H9 (cell line): ENCODE measurements around the gene H2BK1. TPM values are rescaled to one million over a fixed set of nuclear protein-coding genes. Genes with fewer than 3 reads are reported as not detected.

Experiments used
- DNase-seq: peaks from one replicate; pipeline ENCODE4 v3.0.0-alpha.2; 2017
- H2AFZ ChIP-seq: one replicate; pipeline ENCODE4 v1.6.1; 2013; ENCODE audit warnings: mild to moderate bottlenecking, low read length, control low read depth, moderate library complexity
- H2AK5ac ChIP-seq: 2 replicates; pipeline ENCODE4 v1.6.1; 2013; ENCODE audit warnings: low read length, control low read depth, mixed read lengths; ENCODE audit not compliant: insufficient read length
- H2BK120ac ChIP-seq: one replicate; pipeline ENCODE4 v1.6.1; 2013; ENCODE audit warnings: low read depth, mild to moderate bottlenecking, low read length, control low read depth, inconsistent platforms; ENCODE audit not compliant: poor library complexity, severe bottlenecking
- H2BK12ac ChIP-seq: 2 replicates; pipeline ENCODE4 v1.6.1; 2013; ENCODE audit warnings: low read length, control low read depth, mixed read lengths, low read depth; ENCODE audit not compliant: insufficient read length
- H2BK15ac ChIP-seq: 2 replicates; pipeline ENCODE4 v1.6.1; 2013; ENCODE audit warnings: low read depth, low read length, control low read depth
- H2BK20ac ChIP-seq: one replicate; pipeline ENCODE4 v1.6.1; 2013; ENCODE audit warnings: low read depth, mild to moderate bottlenecking, low read length, control low read depth, inconsistent platforms; ENCODE audit not compliant: poor library complexity, severe bottlenecking
- H2BK5ac ChIP-seq: 2 replicates; pipeline ENCODE4 v1.6.1; 2013; ENCODE audit warnings: low read length, control low read depth, mixed read lengths; ENCODE audit not compliant: insufficient read length
- H3K14ac ChIP-seq: 2 replicates; pipeline ENCODE4 v1.6.1; 2013; ENCODE audit warnings: low read length, control low read depth; ENCODE audit not compliant: insufficient read depth
- H3K18ac ChIP-seq: 2 replicates; pipeline ENCODE4 v1.6.1; 2013; ENCODE audit warnings: low read depth, mild to moderate bottlenecking, mixed read lengths, low read length, control low read depth; ENCODE audit not compliant: insufficient read length
- H3K23ac ChIP-seq: 2 replicates; pipeline ENCODE4 v1.6.1; 2013; ENCODE audit warnings: low read length, control low read depth, mixed read lengths, low read depth; ENCODE audit not compliant: insufficient read length
- H3K23me2 ChIP-seq: 2 replicates; pipeline ENCODE4 v1.6.1; 2013; ENCODE audit warnings: low read depth, mild to moderate bottlenecking, mixed read lengths, low read length, control low read depth; ENCODE audit not compliant: insufficient read length, poor library complexity, severe bottlenecking
- H3K27ac ChIP-seq: 2 replicates; pipeline ENCODE4 v1.5.1; 2013; ENCODE audit warnings: low read length, control low read depth, mixed read lengths, low read depth; ENCODE audit not compliant: insufficient read length
- H3K27me3 ChIP-seq: 2 replicates; pipeline ENCODE4 v1.6.1; 2013; ENCODE audit warnings: low read length, control low read depth, inconsistent platforms; ENCODE audit not compliant: insufficient read depth
- H3K4ac ChIP-seq: 2 replicates; pipeline ENCODE4 v1.6.1; 2013; ENCODE audit warnings: low read depth, mild to moderate bottlenecking, control low read depth, inconsistent platforms, low read length, moderate library complexity
- H3K4me1 ChIP-seq: 2 replicates; pipeline ENCODE4 v1.6.1; 2013; ENCODE audit warnings: low read length, control low read depth, inconsistent platforms; ENCODE audit not compliant: insufficient read depth
- H3K4me2 ChIP-seq: 2 replicates; pipeline ENCODE4 v1.6.1; 2013; ENCODE audit warnings: low read length, control low read depth, mixed read lengths; ENCODE audit not compliant: insufficient read length, insufficient read depth
- H3K56ac ChIP-seq: 2 replicates; pipeline ENCODE4 v1.6.1; 2013; ENCODE audit warnings: low read depth, mild to moderate bottlenecking, mixed read lengths, low read length, control low read depth; ENCODE audit not compliant: insufficient read length
- H3K79me1 ChIP-seq: 2 replicates; pipeline ENCODE4 v1.6.1; 2013; ENCODE audit warnings: low read depth, mild to moderate bottlenecking, moderate library complexity, low read length, control low read depth, inconsistent platforms; ENCODE audit not compliant: insufficient read depth, poor library complexity, severe bottlenecking
- H3K79me2 ChIP-seq: 2 replicates; pipeline ENCODE4 v1.6.1; 2013; ENCODE audit warnings: low read length, control low read depth, inconsistent platforms; ENCODE audit not compliant: insufficient read depth
- H3K9ac ChIP-seq: 2 replicates; pipeline ENCODE4 v1.6.1; 2013; ENCODE audit warnings: low read length, control low read depth, mixed read lengths; ENCODE audit not compliant: insufficient read length; ENCODE audit errors: extremely low read depth
- H3K9me3 ChIP-seq: one replicate; pipeline ENCODE4 v1.6.1; 2013; ENCODE audit warnings: low read depth, low read length, inconsistent platforms; ENCODE audit not compliant: control insufficient read depth
- H3T11ph ChIP-seq: one replicate; pipeline ENCODE4 v1.6.1; 2013; ENCODE audit warnings: mild to moderate bottlenecking, low read length, control low read depth, inconsistent platforms
- H4K20me1 ChIP-seq: one replicate; pipeline ENCODE4 v1.6.1; 2013; ENCODE audit not compliant: control insufficient read depth, insufficient read length, insufficient read depth
- H4K5ac ChIP-seq: 2 replicates; pipeline ENCODE4 v1.6.1; 2013; ENCODE audit warnings: low read depth, mild to moderate bottlenecking, mixed read lengths, low read length, control low read depth; ENCODE audit not compliant: insufficient read length
- H4K8ac ChIP-seq: replicated peaks from 2 replicates; pipeline ENCODE4 v1.6.1; 2013; ENCODE audit warnings: low read length, control low read depth, mixed read lengths, low read depth; ENCODE audit not compliant: insufficient read length
- H4K91ac ChIP-seq: 2 replicates; pipeline ENCODE4 v1.6.1; 2013; ENCODE audit warnings: low read depth, mild to moderate bottlenecking, moderate library complexity, mixed read lengths, low read length, control low read depth; ENCODE audit not compliant: insufficient read length
- H3K27ac Mint-ChIP-seq, 3 experiments: 2 replicates in 2 of 3; 3 replicates in 1 of 3; pipeline ENCODE4 v1.8.0; 2020 to 2021; ENCODE audit warnings: mixed read lengths in 3 of 3, mild to moderate bottlenecking in 1 of 3, moderate library complexity in 1 of 3
- H3K27me3 Mint-ChIP-seq: 2 replicates; pipeline ENCODE4 v1.8.0; 2021; ENCODE audit warnings: low read depth, mild to moderate bottlenecking, moderate library complexity, mixed read lengths
- H3K36me3 Mint-ChIP-seq, 3 experiments: 2 replicates in 2 of 3; 3 replicates in 1 of 3; pipeline ENCODE4 v1.8.0; 2020 to 2021; ENCODE audit warnings: low read depth in 3 of 3, mixed read lengths in 3 of 3; ENCODE audit not compliant: insufficient read depth in 1 of 3
- H3K4me1 Mint-ChIP-seq, 2 experiments: 2 replicates each; pipeline ENCODE4 v1.8.0; 2020; ENCODE audit warnings: mixed read lengths in 2 of 2
- H3K4me3 Mint-ChIP-seq, 2 experiments: 2 replicates in 1 of 2; 3 replicates in 1 of 2; pipeline ENCODE4 v1.8.0; 2020 to 2021; ENCODE audit warnings: mild to moderate bottlenecking in 2 of 2, mixed read lengths in 2 of 2, moderate library complexity in 1 of 2
- H3K9me3 Mint-ChIP-seq, 2 experiments: 2 replicates in 1 of 2; 3 replicates in 1 of 2; pipeline ENCODE4 v1.8.0; 2020; ENCODE audit warnings: mild to moderate bottlenecking in 2 of 2, mixed read lengths in 2 of 2, moderate library complexity in 1 of 2
- WGBS: extraction: QIAGEN DNeasy Blood & Tissue Kit; methylation state at CpG from one replicate; pipeline ENCODE4 v1.1.7; 2013; ENCODE audit warnings: missing lambda C conversion rate, low lambda C conversion rate, mixed read lengths; ENCODE audit not compliant: insufficient read length; ENCODE audit errors: extremely low coverage; 5-methylcytosine and 5-hydroxymethylcytosine counted together
- total RNA-seq: library from RNA; stranded (reverse); gene quantifications from 2 replicates; pipeline ENCODE4 v1.2.1, GENCODE V29; 2021
- TF ChIP-seq, protein P1 (sequence below): fragments of 200-600 bp; sonication (generic); conservative IDR thresholded peaks from 3 replicates; pipeline ENCODE4 v1.8.0; 2021; ENCODE audit warnings: antibody characterized with exemption, mild to moderate bottlenecking

Gene H2BK1
- total RNA-seq, 1 experiment from 2014 or later, result not detected

DNA sequence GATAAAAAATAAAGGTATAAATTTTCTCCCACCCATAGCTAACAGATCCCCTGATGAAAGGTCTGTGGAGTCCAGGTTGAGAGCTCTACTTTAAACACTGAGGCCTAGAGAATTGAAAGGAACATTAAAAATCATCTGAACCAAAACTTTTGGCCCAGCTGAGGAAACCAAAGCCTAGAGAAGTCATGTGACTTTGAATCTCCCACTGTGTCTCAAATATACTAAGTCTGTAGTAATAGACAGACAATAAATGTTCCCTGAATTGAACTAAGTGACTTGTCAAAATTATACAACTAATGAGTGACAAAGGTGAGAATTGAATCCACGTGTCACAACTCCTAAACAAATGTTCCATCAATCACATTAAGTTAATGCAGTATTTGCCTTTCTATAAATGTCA lies 48.5 kb downstream of the H2BK1 start:
- no peak overlapping the region for H2AFZ ChIP-seq
- no peak overlapping the region for H2BK20ac ChIP-seq
- H3K9me3 ChIP-seq, result no peaks in the 10 kb centered on the region
- no peak overlapping the region for H3K9ac ChIP-seq
- no peak overlapping the region for H2BK12ac ChIP-seq
- no peaks in the 10 kb centered on the region for H3K23me2 ChIP-seq
- no peak overlapping the region for H3K18ac ChIP-seq
- H4K5ac ChIP-seq, result no peak overlapping the region
- TF ChIP-seq, protein P1, sequence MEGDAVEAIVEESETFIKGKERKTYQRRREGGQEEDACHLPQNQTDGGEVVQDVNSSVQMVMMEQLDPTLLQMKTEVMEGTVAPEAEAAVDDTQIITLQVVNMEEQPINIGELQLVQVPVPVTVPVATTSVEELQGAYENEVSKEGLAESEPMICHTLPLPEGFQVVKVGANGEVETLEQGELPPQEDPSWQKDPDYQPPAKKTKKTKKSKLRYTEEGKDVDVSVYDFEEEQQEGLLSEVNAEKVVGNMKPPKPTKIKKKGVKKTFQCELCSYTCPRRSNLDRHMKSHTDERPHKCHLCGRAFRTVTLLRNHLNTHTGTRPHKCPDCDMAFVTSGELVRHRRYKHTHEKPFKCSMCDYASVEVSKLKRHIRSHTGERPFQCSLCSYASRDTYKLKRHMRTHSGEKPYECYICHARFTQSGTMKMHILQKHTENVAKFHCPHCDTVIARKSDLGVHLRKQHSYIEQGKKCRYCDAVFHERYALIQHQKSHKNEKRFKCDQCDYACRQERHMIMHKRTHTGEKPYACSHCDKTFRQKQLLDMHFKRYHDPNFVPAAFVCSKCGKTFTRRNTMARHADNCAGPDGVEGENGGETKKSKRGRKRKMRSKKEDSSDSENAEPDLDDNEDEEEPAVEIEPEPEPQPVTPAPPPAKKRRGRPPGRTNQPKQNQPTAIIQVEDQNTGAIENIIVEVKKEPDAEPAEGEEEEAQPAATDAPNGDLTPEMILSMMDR, result no peak
- H3K27ac Mint-ChIP-seq, result no peak overlapping the region
- no peak overlapping the region for H2AK5ac ChIP-seq
- H3K9me3 Mint-ChIP-seq, result no peaks in the 10 kb centered on the region
- H3K36me3 Mint-ChIP-seq, result no peaks in the 10 kb centered on the region; a peak in 1 of 7 replicates
- WGBS, result no CpG with 5 or more reads among the region's 1 CpG
- H3K79me1 ChIP-seq, result no peaks in the 10 kb centered on the region
- H3K27ac ChIP-seq, result no peak overlapping the region
- no peak overlapping the region for H2BK120ac ChIP-seq
- no peak overlapping the region for H2BK15ac ChIP-seq
- no peaks in the 10 kb centered on the region for H3K79me2 ChIP-seq
- peaks cover 4% of the 10 kb centered on the region for H3K27me3 Mint-ChIP-seq
- no peak overlapping the region for H4K8ac ChIP-seq
- H3K4me1 ChIP-seq, result peaks cover 2% of the 10 kb centered on the region; the same call in 1 of the 2 replicates
- no peak overlapping the region for H3K4me2 ChIP-seq
- no peak for DNase-seq
- H3K4me3 Mint-ChIP-seq, result no peak overlapping the region
- H3K23ac ChIP-seq, result no peak overlapping the region
- H3K27me3 ChIP-seq, result peaks cover 27% of the 10 kb centered on the region
- no peak overlapping the region for H3K14ac ChIP-seq
- H3K4me1 Mint-ChIP-seq, result peaks cover 6 to 9% of the 10 kb centered on the region in 2 experiments; a peak in 3 of 4 replicates
- no peaks in the 10 kb centered on the region for H4K20me1 ChIP-seq
- no peak overlapping the region for H2BK5ac ChIP-seq
- no peak overlapping the region for H3K4ac ChIP-seq
- no peak overlapping the region for H3T11ph ChIP-seq
- H3K56ac ChIP-seq, result no peak overlapping the region
- H4K91ac ChIP-seq, result no peak overlapping the region

Other genes starting within 250 kb of the H2BK1 start
- gene KCNH2, start 232.2 kb downstream of the H2BK1 start, total RNA-seq, result 4.3 and 4.5 TPM in 2 replicates
- gene NOS3, start 219.5 kb downstream of the H2BK1 start, total RNA-seq, result 4.5 and 4.7 TPM in 2 replicates
- 1.5 and 2.0 TPM in 2 replicates for gene ATG9B, start 186.0 kb downstream of the H2BK1 start, total RNA-seq
- 22.1 and 23.9 TPM in 2 replicates for gene ABCB8, start 182.0 kb downstream of the H2BK1 start, total RNA-seq
- gene ASIC3, start 162.0 kb downstream of the H2BK1 start, total RNA-seq, result 1.7 and 2.3 TPM in 2 replicates
- 16.3 and 19.9 TPM in 2 replicates for gene CDK5, start 152.6 kb downstream of the H2BK1 start, total RNA-seq
- 136 and 138 TPM in 2 replicates for gene SLC4A2, start 150.9 kb downstream of the H2BK1 start, total RNA-seq
- gene FASTK, start 129.7 kb downstream of the H2BK1 start, total RNA-seq, result 57.8 and 59.5 TPM in 2 replicates
- gene TMUB1, start 127.0 kb downstream of the H2BK1 start, total RNA-seq, result 45.4 and 53.6 TPM in 2 replicates
- 97.7 and 99.6 TPM in 2 replicates for gene AGAP3, start 124.0 kb downstream of the H2BK1 start, total RNA-seq
- gene GBX1, start 42.8 kb downstream of the H2BK1 start, total RNA-seq, result not detected in 2 replicates
- gene ASB10, start 23.2 kb downstream of the H2BK1 start, total RNA-seq, result not detected in 2 replicates
- 70.1 and 70.5 TPM in 2 replicates for gene ABCF2, start 16.7 kb upstream of the H2BK1 start, total RNA-seq
- gene CHPF2, start 22.0 kb upstream of the H2BK1 start, total RNA-seq, result 25.7 and 28.1 TPM in 2 replicates
- gene SMARCD3, start 38.2 kb upstream of the H2BK1 start, total RNA-seq, result 4.7 and 5.0 TPM in 2 replicates
- gene NUB1, start 131.3 kb upstream of the H2BK1 start, total RNA-seq, result 45.8 and 48.5 TPM in 2 replicates
- 8.1 and 9.4 TPM in 2 replicates for gene WDR86, start 199.6 kb upstream of the H2BK1 start, total RNA-seq
- 0.79 and 1.8 TPM in 2 replicates for gene CRYGN, start 229.7 kb upstream of the H2BK1 start, total RNA-seq